H1 (cell line): ENCODE data around the gene ENO4. TPM values are rescaled to one million over a fixed set of nuclear protein-coding genes. Genes with fewer than 3 reads are reported as not detected.

Experiments used
- ATF2 ChIP-seq: IDR thresholded peaks from 2 replicates; pipeline ENCODE4 v1.6.1; 2012; ENCODE audit warnings: low read length, inconsistent platforms
- BACH1 ChIP-seq: IDR thresholded peaks from 2 replicates; pipeline ENCODE4 v1.6.1; 2012; ENCODE audit warnings: low read length, improper control_type of control experiment
- JUND ChIP-seq: IDR thresholded peaks from 2 replicates; pipeline ENCODE4 v1.6.1; 2011; ENCODE audit warnings: mild to moderate bottlenecking, improper control_type of control experiment, low read length
- TAF1 ChIP-seq: IDR thresholded peaks from 2 replicates; pipeline ENCODE4 v1.6.1; 2011; ENCODE audit warnings: mild to moderate bottlenecking, low read depth, low read length
- ZNF274 ChIP-seq: IDR thresholded peaks from 2 replicates; pipeline ENCODE4 v1.7.0; 2012; ENCODE audit warnings: low read length, borderline replicate concordance; ENCODE audit errors: extremely low read depth
- polyA plus RNA-seq, 7 experiments: library from polyadenylated mRNA; depleted of rRNA in 3 of 7; stranded (reverse) in 5 of 7; unstranded in 2 of 7; fragments of >200 nt in 5 of 7; fragments of 200-250 nt in 2 of 7; gene quantifications; 1 replicate in 5 of 7; 2 replicates in 1 of 7; 4 replicates in 1 of 7; pipeline versions ENCODE4 v1.2.1 to v1.2.3, GENCODE V29; 2011 to 2013; ENCODE audit warnings: missing spikeins in 2 of 7, mixed read lengths in 2 of 7
- total RNA-seq: library from RNA; stranded (reverse); fragmentation: NEBNext Ultra II Directional; extraction: Animal tissue kit (Norgen Biotek cat#: 25700); gene quantifications from 2 replicates; pipeline ENCODE4 v1.2.1, GENCODE V29; 2021
- TF ChIP-seq, protein P1 (sequence below): fragments of 300-600 bp; sonication (generic); IDR thresholded peaks from 2 replicates; pipeline ENCODE4 v1.7.1; 2012; ENCODE audit warnings: low read length, moderate library complexity, mild to moderate bottlenecking, inconsistent platforms; ENCODE audit not compliant: insufficient replicate concordance

ENO4 gene
- total and polyA plus RNA-seq, 2 of the 8 experiments (the other 6 are each of a cell fraction or from before 2014, with no cell fraction given) = 0.77 TPM; not detected in 1

DNA sequence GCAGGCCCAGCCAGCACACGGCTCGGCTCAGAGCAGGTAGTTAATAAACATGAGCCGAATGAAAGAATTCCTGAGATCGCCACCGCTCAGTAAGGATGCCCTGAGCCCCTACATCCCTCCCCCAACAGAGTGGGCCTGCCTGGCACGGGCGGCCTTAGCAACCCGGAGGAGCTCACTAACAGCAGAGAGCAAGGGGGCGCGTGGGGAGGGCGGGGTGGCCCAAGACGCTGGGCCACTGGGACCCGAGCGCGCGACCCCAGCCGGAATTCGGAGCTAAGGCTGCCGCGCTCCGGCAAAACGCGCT, 403 bp upstream of the ENO4 start (continued):
- TF ChIP-seq, protein P1, sequence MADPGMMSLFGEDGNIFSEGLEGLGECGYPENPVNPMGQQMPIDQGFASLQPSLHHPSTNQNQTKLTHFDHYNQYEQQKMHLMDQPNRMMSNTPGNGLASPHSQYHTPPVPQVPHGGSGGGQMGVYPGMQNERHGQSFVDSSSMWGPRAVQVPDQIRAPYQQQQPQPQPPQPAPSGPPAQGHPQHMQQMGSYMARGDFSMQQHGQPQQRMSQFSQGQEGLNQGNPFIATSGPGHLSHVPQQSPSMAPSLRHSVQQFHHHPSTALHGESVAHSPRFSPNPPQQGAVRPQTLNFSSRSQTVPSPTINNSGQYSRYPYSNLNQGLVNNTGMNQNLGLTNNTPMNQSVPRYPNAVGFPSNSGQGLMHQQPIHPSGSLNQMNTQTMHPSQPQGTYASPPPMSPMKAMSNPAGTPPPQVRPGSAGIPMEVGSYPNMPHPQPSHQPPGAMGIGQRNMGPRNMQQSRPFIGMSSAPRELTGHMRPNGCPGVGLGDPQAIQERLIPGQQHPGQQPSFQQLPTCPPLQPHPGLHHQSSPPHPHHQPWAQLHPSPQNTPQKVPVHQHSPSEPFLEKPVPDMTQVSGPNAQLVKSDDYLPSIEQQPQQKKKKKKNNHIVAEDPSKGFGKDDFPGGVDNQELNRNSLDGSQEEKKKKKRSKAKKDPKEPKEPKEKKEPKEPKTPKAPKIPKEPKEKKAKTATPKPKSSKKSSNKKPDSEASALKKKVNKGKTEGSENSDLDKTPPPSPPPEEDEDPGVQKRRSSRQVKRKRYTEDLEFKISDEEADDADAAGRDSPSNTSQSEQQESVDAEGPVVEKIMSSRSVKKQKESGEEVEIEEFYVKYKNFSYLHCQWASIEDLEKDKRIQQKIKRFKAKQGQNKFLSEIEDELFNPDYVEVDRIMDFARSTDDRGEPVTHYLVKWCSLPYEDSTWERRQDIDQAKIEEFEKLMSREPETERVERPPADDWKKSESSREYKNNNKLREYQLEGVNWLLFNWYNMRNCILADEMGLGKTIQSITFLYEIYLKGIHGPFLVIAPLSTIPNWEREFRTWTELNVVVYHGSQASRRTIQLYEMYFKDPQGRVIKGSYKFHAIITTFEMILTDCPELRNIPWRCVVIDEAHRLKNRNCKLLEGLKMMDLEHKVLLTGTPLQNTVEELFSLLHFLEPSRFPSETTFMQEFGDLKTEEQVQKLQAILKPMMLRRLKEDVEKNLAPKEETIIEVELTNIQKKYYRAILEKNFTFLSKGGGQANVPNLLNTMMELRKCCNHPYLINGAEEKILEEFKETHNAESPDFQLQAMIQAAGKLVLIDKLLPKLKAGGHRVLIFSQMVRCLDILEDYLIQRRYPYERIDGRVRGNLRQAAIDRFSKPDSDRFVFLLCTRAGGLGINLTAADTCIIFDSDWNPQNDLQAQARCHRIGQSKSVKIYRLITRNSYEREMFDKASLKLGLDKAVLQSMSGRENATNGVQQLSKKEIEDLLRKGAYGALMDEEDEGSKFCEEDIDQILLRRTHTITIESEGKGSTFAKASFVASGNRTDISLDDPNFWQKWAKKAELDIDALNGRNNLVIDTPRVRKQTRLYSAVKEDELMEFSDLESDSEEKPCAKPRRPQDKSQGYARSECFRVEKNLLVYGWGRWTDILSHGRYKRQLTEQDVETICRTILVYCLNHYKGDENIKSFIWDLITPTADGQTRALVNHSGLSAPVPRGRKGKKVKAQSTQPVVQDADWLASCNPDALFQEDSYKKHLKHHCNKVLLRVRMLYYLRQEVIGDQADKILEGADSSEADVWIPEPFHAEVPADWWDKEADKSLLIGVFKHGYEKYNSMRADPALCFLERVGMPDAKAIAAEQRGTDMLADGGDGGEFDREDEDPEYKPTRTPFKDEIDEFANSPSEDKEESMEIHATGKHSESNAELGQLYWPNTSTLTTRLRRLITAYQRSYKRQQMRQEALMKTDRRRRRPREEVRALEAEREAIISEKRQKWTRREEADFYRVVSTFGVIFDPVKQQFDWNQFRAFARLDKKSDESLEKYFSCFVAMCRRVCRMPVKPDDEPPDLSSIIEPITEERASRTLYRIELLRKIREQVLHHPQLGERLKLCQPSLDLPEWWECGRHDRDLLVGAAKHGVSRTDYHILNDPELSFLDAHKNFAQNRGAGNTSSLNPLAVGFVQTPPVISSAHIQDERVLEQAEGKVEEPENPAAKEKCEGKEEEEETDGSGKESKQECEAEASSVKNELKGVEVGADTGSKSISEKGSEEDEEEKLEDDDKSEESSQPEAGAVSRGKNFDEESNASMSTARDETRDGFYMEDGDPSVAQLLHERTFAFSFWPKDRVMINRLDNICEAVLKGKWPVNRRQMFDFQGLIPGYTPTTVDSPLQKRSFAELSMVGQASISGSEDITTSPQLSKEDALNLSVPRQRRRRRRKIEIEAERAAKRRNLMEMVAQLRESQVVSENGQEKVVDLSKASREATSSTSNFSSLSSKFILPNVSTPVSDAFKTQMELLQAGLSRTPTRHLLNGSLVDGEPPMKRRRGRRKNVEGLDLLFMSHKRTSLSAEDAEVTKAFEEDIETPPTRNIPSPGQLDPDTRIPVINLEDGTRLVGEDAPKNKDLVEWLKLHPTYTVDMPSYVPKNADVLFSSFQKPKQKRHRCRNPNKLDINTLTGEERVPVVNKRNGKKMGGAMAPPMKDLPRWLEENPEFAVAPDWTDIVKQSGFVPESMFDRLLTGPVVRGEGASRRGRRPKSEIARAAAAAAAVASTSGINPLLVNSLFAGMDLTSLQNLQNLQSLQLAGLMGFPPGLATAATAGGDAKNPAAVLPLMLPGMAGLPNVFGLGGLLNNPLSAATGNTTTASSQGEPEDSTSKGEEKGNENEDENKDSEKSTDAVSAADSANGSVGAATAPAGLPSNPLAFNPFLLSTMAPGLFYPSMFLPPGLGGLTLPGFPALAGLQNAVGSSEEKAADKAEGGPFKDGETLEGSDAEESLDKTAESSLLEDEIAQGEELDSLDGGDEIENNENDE = no peak
- TF ChIP-seq TAF1 (no peak), BACH1 (no peak), ZNF274 (no peak), ATF2 (no peak), JUND (no peak)
